GM12891 (cell line): ENCODE data around the gene ANAPC2.
A peak's percentile ranks its signal among the peaks of the same experiment; 100 is the strongest.

Source experiments
- DNase-seq: peaks from one replicate; pipeline ENCODE4 v3.0.0; 2011; ENCODE audit warnings: low spot score; ENCODE audit not compliant: insufficient read length
- FAIRE-seq: peaks from 2 replicates; lab custom pipeline; 2011; peaks lifted over from hg19 to GRCh38; lab: Jason Lieb, UNC
- PAX5 ChIP-seq: IDR thresholded peaks from 2 replicates; pipeline ENCODE4 v1.6.1; 2011; ENCODE audit warnings: low read length, moderate library complexity, mild to moderate bottlenecking; ENCODE audit not compliant: insufficient read depth, severe bottlenecking
- POLR2A ChIP-seq: IDR thresholded peaks from 2 replicates; pipeline ENCODE4 v1.6.1; 2011; ENCODE audit warnings: low read depth, low read length, control low read depth
- POLR2AphosphoS5 ChIP-seq: IDR thresholded peaks from 2 replicates; pipeline ENCODE4 v1.6.1; 2011; ENCODE audit warnings: low read depth, low read length, control low read depth
- POU2F2 ChIP-seq: IDR thresholded peaks from 2 replicates; pipeline ENCODE4 v1.6.1; 2011; ENCODE audit warnings: low read depth, mild to moderate bottlenecking, control low read depth, low read length, moderate library complexity
- SPI1 ChIP-seq: IDR thresholded peaks from 2 replicates; pipeline ENCODE4 v1.6.1; 2011; ENCODE audit warnings: low read depth, low read length, control low read depth
- TAF1 ChIP-seq: IDR thresholded peaks from 2 replicates; pipeline ENCODE4 v1.6.1; 2011; ENCODE audit warnings: low read depth, low read length, control low read depth

Gene ANAPC2

DNA sequence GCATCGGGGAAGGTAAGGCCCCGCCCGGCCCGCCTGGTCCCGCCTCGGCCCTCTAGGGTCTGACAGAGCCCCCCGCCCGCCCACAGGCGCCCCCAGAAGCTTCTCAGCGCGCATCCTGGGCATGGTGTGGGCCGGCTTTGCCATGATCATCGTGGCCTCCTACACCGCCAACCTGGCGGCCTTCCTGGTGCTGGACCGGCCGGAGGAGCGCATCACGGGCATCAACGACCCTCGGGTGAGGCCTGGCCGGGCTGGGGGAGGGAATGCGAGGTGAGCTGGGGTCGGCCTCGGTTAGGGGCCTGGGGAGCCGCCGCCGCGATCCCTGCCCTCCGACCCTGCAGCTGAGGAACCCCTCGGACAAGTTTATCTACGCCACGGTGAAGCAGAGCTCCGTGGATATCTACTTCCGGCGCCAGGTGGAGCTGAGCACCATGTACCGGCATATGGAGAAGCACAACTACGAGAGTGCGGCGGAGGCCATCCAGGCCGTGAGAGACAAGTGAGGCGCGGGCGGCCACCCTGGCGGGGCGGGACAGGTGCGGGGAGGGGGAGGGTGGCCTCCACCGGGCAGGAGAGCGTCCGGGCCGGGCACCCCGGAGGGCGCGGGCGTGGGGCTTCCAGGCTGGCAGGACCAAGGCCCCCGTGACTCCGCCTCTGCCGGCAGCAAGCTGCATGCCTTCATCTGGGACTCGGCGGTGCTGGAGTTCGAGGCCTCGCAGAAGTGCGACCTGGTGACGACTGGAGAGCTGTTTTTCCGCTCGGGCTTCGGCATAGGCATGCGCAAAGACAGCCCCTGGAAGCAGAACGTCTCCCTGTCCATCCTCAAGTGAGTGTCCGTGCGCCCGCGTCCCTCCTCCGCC, 25.6 kb downstream of the ANAPC2 start:
- no peak for TF ChIP-seq POU2F2
- TF ChIP-seq PAX5 = no peak
- TF ChIP-seq POLR2A = no peak
- no peak for TF ChIP-seq POLR2AphosphoS5
- no peak for TF ChIP-seq SPI1
- no peak for TF ChIP-seq TAF1
- FAIRE-seq (no peak), DNase-seq (no peak)

DNA sequence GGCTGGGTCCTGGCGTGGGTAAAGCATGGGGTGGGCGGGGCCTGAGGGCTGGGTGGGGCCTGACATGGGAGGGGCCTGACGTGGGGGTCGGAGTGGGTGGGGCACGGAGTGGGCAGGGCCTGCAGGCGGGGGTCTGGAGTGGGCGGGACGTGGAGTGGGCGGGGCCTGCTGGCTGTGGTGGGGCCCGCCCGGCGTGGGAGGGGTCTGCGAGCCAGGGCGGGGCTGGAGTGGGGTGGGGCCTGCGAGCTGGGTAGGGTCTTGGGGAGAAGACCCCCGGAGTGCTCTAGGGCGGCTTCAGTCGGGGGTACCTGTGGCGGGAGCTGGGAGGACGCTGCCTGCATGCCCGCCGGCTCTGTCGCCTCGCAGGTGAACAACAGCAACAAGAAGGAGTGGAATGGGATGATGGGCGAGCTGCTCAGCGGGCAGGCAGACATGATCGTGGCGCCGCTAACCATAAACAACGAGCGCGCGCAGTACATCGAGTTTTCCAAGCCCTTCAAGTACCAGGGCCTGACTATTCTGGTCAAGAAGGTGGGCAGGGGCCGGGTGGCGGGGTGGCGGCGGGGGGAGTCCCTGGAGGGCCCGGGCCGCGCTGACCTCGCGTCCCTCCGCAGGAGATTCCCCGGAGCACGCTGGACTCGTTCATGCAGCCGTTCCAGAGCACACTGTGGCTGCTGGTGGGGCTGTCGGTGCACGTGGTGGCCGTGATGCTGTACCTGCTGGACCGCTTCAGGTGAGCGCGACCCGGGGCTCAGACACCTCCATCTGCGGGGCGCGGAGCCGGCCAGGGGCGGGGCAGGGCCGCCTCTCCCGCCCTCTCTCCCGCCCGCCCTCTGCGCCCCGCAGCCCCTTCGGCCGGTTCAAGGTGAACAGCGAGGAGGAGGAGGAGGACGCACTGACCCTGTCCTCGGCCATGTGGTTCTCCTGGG, 26.5 kb downstream of the ANAPC2 start:
- DNase-seq (no peak), FAIRE-seq (no peak)
- no peak for TF ChIP-seq SPI1
- no peak for TF ChIP-seq TAF1
- no peak for TF ChIP-seq PAX5
- no peak for TF ChIP-seq POLR2AphosphoS5
- no peak for TF ChIP-seq POLR2A
- TF ChIP-seq POU2F2 = no peak

DNA sequence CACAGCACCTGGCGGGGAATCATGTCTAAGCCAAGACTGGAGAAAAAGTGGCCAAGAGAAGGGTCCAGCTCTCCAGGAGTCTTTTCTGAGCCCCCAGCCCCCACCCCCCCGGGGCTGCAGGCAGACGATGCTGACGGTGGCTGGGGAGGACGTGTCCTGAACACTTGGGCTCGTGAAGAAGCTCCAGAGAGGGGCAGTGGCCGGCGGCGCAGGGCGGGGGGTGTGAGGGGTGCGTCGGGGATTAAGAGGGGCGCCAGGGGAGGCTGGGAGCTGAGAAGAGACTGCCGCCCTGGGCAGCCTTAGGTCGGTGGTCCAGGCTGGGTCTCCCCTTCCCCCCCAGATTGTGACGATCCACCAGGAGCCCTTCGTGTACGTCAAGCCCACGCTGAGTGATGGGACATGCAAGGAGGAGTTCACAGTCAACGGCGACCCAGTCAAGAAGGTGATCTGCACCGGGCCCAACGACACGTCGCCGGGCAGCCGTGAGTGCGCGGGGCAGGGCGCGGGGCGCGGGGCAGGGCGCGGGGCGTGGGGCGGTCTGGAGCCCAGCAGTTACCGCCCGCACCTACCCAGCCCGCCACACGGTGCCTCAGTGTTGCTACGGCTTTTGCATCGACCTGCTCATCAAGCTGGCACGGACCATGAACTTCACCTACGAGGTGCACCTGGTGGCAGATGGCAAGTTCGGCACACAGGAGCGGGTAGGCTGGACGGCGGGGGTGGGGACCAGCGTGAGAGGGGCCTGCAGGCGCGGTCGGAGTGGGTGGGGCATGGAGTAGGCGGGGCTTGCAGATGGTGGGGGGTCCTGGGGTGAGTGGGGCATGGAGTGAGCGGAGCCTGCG, 27.4 kb downstream of the ANAPC2 start:
- no peak for DNase-seq
- TF ChIP-seq POLR2AphosphoS5 (no peak), POLR2A (no peak), SPI1 (no peak), PAX5 (no peak), POU2F2 (no peak), TAF1 (no peak)
- no peak for FAIRE-seq

DNA sequence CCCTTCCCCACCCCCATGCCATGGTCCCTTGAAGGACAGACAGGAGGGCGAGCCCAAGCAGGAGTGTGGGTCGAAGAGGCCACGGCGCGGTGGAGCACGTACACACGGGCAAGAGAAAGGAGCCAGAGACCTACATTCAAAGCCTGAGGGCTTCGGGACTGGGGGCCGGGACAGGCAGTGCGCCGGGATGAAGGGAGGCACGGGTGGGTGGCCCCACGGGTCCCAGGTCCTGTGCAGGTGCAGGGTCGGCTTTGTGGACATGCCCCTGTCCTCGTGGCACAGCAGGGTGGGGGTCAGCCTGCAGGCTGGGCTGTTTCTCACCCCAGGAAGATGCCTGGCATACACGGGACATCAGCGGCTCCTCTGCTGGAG, 28.3 kb downstream of the ANAPC2 start:
- FAIRE-seq (no peak), DNase-seq (no peak)
- TF ChIP-seq SPI1 (no peak), POLR2A (no peak), POLR2AphosphoS5 (no peak), TAF1 (no peak), PAX5 (no peak), POU2F2 (no peak)

DNA sequence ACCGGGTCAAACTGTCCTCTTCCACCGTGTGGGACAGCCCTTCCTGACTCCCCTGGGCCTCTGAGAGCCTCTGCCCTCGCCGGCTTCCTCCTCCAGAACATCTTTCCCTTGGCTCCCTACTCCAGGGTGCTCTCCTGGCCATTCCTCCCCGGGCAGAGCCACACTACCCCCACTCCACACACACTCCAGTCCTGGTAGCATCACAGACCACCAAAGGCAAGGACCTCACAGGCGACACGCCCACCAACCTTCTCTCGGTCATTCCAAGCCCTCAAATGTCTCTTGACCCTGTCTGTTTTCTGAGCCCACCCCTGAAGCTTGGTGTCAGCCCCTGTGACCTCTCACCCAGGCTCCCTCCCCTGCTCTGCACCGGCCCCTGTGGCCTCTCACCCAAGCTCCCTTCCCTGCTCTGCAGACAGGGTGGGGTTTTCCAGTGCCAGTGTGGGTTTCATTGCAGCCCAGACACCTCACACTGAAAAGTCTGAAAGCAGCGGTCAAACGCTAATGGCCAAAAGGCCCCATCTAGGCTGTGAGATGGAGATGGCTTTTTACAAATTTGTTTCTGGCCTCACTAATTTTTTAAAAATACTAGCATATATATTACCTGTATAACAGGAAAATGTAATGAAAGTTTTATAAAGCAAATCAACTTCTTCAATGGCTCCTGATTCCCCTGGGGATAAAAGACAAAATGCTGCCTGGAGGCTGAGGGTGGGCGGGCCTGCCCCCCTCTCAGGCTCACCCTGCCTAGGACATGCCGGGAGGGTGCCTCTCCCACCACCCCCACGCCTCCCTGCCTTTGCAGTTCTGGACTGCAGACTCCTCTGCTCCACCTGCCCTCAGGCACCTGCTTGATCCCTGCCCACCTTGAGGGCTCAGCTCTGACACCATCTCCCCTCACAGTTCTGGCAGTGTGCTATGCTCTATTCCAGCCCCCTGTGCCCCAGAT, 29.0 kb downstream of the ANAPC2 start:
- FAIRE-seq = peak; percentile 5
- no peak for DNase-seq
- TF ChIP-seq PAX5 (no peak), TAF1 (no peak), POU2F2 (no peak), POLR2AphosphoS5 (no peak), SPI1 (no peak), POLR2A (no peak)

DNA sequence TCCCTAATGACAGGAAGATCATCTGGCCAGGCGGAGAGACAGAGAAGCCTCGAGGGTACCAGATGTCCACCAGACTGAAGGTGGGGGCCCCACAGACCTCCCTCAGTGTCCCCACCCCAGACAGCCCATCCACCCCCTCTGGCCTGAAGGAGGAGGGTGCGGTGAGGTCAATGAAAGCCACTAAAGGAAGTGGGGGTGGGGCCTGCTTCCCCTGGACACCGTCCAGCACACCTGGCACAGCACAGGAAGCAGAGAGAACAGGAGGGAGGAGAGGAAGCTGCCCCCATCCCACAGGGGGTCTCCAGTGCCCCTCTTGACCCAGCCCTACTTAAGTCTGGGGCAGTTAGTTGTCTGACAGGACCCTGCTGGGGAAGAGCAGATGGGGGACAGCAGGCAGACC, 29.7 kb downstream of the ANAPC2 start:
- DNase-seq (no peak), FAIRE-seq (no peak)
- TF ChIP-seq POU2F2 (no peak), SPI1 (no peak), TAF1 (no peak), PAX5 (no peak), POLR2A (no peak), POLR2AphosphoS5 (no peak)

DNA sequence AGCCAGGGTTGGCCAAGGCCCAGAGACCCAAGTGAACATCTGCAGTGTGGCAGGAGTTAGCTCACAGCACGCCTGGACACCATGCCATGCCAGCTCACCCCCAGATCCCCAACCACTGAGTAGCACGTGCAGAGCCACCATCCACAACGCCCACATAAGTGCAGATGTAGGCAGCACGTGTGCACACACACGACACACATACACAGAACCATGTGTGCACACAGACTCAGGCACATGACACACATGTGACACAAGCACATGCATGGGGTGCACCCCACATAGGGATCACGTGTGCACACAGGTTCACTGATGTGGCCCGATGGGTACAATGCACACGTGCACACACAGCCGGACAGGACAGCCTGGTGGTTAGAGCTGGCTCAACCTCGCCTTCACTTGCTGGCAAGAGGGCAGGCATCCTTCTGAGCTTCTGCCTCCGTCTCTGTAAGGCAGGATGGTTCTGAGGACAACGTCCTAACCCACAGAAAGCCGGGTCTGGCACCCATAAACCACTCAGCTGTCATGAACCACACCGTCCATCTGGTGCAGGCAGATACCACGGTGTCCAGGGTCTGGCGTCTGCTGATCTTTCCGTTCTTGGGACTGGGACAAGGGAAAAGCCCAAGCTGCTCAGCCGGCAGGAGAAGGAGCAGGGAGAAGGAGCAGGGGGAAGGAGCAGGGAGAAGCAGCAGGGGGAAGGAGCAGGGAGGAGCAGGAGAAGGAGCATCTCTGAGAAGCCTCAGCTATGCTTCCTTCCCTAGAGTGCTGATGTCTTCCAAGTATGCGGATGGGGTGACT, 30.5 kb downstream of the ANAPC2 start:
- FAIRE-seq (peak; percentile 68), DNase-seq (no peak)
- no peak for TF ChIP-seq TAF1
- no peak for TF ChIP-seq POU2F2
- TF ChIP-seq PAX5 = no peak
- no peak for TF ChIP-seq POLR2AphosphoS5
- TF ChIP-seq POLR2A = no peak
- TF ChIP-seq SPI1 = no peak
